ENCODE results near the gene NABP1.

The NABP1 gene

GRCh38 chr2:191636235-191636543, 41.7 kb upstream of the NABP1 start:
- TF ChIP-seq ZFX (IDR thresholded peaks at IDR 0.05; ENCODE audit: borderline replicate concordance) = no peak
- no peak for TF ChIP-seq CTCF (IDR thresholded peaks at IDR 0.05)
- H3K27ac ChIP-seq = no peak overlapping the region

- no peak for TF ChIP-seq ZFX (IDR thresholded peaks at IDR 0.05; ENCODE audit: borderline replicate concordance)
- no peak for TF ChIP-seq CTCF (IDR thresholded peaks at IDR 0.05)
- no peak overlapping the region for H3K27ac ChIP-seq
These were observed 41.4 kb upstream of the NABP1 start for GRCh38 chr2:191636586-191636985.

GRCh38 chr2:191637182-191638078, 40.5 kb upstream of the NABP1 start:
- TF ChIP-seq CTCF (IDR thresholded peaks at IDR 0.05) (no peak), ZFX (IDR thresholded peaks at IDR 0.05; ENCODE audit: borderline replicate concordance) (no peak)
- peak overlapping the region; percentile 70 for H3K27ac ChIP-seq

GRCh38 chr2:191638079-191638801, 39.7 kb upstream of the NABP1 start:
- TF ChIP-seq CTCF (IDR thresholded peaks at IDR 0.05) = no peak
- no peak for TF ChIP-seq ZFX (IDR thresholded peaks at IDR 0.05; ENCODE audit: borderline replicate concordance)
- peak overlapping the region; percentile 70 for H3K27ac ChIP-seq

- TF ChIP-seq ZFX (IDR thresholded peaks at IDR 0.05; ENCODE audit: borderline replicate concordance) = no peak
- no peak for TF ChIP-seq CTCF (IDR thresholded peaks at IDR 0.05)
- peak overlapping the region; percentile 70 for H3K27ac ChIP-seq
These were observed 39.1 kb upstream of the NABP1 start for GRCh38 chr2:191638802-191639172.

GRCh38 chr2:191641609-191642008, 36.3 kb upstream of the NABP1 start:
- H3K27ac ChIP-seq = no peak overlapping the region

More at GRCh38 chr2:191641609-191642008, 36.3 kb upstream of the NABP1 start:
- TF ChIP-seq ZFX (IDR thresholded peaks at IDR 0.05; ENCODE audit: borderline replicate concordance) = no peak
- no peak for TF ChIP-seq CTCF (IDR thresholded peaks at IDR 0.05)
